ENCODE data around the gene AK2.

Gene AK2

GRCh38 chr1:33061834-33062233, 25.2 kb upstream of the AK2 start:
- DNase-seq (ENCODE audit: low spot score) = no peak

GRCh38 chr1:33060579-33061083, 23.9 kb upstream of the AK2 start:
- DNase-seq (ENCODE audit: low spot score) = no peak
- Histone ChIP-seq H3K27ac (peak overlapping the region; percentile 14 to 62), H3K4me3 (no peak overlapping the region)
- TF ChIP-seq CTCF (IDR thresholded peaks at IDR 0.05) = no peak

More at GRCh38 chr1:33061834-33062233, 25.2 kb upstream of the AK2 start:
- H3K27ac ChIP-seq = no peak overlapping the region
- H3K4me3 ChIP-seq = no peak overlapping the region
- no peak for TF ChIP-seq CTCF (IDR thresholded peaks at IDR 0.05)

GRCh38 chr1:33057095-33057494, 20.4 kb upstream of the AK2 start:
- TF ChIP-seq CTCF (IDR thresholded peaks at IDR 0.05) = no peak
- no peak for DNase-seq (ENCODE audit: low spot score)
- no peak overlapping the region for H3K4me3 ChIP-seq
- no peak overlapping the region for H3K27ac ChIP-seq

GRCh38 chr1:33056426-33056825, 19.7 kb upstream of the AK2 start:
- H3K4me3 ChIP-seq = no peak overlapping the region
- no peak overlapping the region for H3K27ac ChIP-seq
- no peak for TF ChIP-seq CTCF (IDR thresholded peaks at IDR 0.05)
- no peak for DNase-seq (ENCODE audit: low spot score)

GRCh38 chr1:33055210-33056008, 18.7 kb upstream of the AK2 start:
- H3K27ac ChIP-seq = no peak overlapping the region
- TF ChIP-seq CTCF (IDR thresholded peaks at IDR 0.05) = no peak
- no peak overlapping the region for H3K4me3 ChIP-seq
- DNase-seq (ENCODE audit: low spot score) = no peak

GRCh38 chr1:33050221-33051076, 13.8 kb upstream of the AK2 start:
- TF ChIP-seq CTCF (IDR thresholded peaks at IDR 0.05) = no peak
- H3K4me3 ChIP-seq = no peak overlapping the region
- no peak for DNase-seq (ENCODE audit: low spot score)
- no peak overlapping the region for H3K27ac ChIP-seq

All from coronary artery (tissue), 2 donors.